C4-2B (cell line): ENCODE data around the gene SSC5D.

Experiments used
- CTCF ChIP-seq: fragments of 450-650 bp; conservative IDR thresholded peaks from 2 replicates; pipeline ENCODE4 v1.5.1; 2017; ENCODE audit warnings: mild to moderate bottlenecking
- ZFX ChIP-seq: fragments of 450-650 bp; IDR thresholded peaks from 2 replicates; pipeline ENCODE4 v1.6.1; 2017

GRCh38 chr19:55461974-55462626 lies 26.1 kb upstream of the SSC5D start:
- TF ChIP-seq CTCF (no peak), ZFX (no peak)
